IMR-90 (cell line): ENCODE results near the gene SLC6A13. TPM values are rescaled to one million over a fixed set of nuclear protein-coding genes. Genes with fewer than 3 reads are reported as not detected.

ENCODE experiments used
- ATAC-seq: fragments of 200-7000 bp; cut with Tn5 transposase; 2 replicates; pipeline ENCODE4 v1.9.1; 2020; ENCODE audit warnings: low read depth, mild to moderate bottlenecking, moderate library complexity
- BruUV-seq: library from RNA; stranded (reverse); fragments of 400-500 nt; replicated peaks from 2 replicates; lab custom pipeline; 2021; lab: Mats Ljungman, UMichigan
- CTCF ChIA-PET: fragments of 300-600 bp; formaldehyde crosslinking; extraction: SDS; loops from one replicate; lab custom pipeline; 2021; ENCODE audit warnings: antibody characterized with exemption; lab: Yijun Ruan, JAX
- POLR2A ChIA-PET: fragments of 300-600 bp; sonication (Branson Sonifier 250); formaldehyde crosslinking; loops from one replicate; lab custom pipeline; 2022; ENCODE audit warnings: antibody characterized with exemption; ENCODE audit not compliant: unreplicated experiment; lab: Charles Lee
- DNase-seq: peaks from one replicate; pipeline ENCODE4 v3.0.0; 2013
- H2AFZ ChIP-seq: replicated peaks from 2 replicates; pipeline ENCODE3; 2013; ENCODE audit warnings: low read length, mild to moderate bottlenecking; ENCODE audit not compliant: poor library complexity
- H2AK5ac ChIP-seq: 2 replicates; pipeline ENCODE4 v1.6.1; 2013; ENCODE audit warnings: low read depth, low read length, inconsistent platforms
- H2AK9ac ChIP-seq: replicated peaks from 2 replicates; pipeline ENCODE3; 2013; ENCODE audit warnings: mild to moderate bottlenecking, low read depth, low read length, moderate library complexity; ENCODE audit not compliant: poor library complexity
- H2BK120ac ChIP-seq: 2 replicates; pipeline ENCODE4 v1.6.1; 2013; ENCODE audit warnings: low read depth, low read length, inconsistent platforms
- H2BK15ac ChIP-seq: 3 replicates; pipeline ENCODE4 v1.6.1; 2013; ENCODE audit warnings: low read depth, low read length, inconsistent platforms
- H2BK20ac ChIP-seq: 2 replicates; pipeline ENCODE4 v1.6.1; 2013; ENCODE audit warnings: low read depth, mild to moderate bottlenecking, inconsistent platforms, low read length, moderate library complexity
- H2BK5ac ChIP-seq: 2 replicates; pipeline ENCODE4 v1.6.1; 2013; ENCODE audit warnings: mild to moderate bottlenecking, low read depth, low read length, inconsistent platforms; ENCODE audit not compliant: poor library complexity, severe bottlenecking
- H3K14ac ChIP-seq: replicated peaks from 2 replicates; pipeline ENCODE4 v1.6.1; 2013; ENCODE audit warnings: low read depth, low read length, inconsistent platforms
- H3K18ac ChIP-seq: 2 replicates; pipeline ENCODE4 v1.6.1; 2013; ENCODE audit warnings: low read depth, low read length, control low read depth
- H3K23ac ChIP-seq: 2 replicates; pipeline ENCODE4 v1.6.1; 2013; ENCODE audit warnings: low read depth, low read length, inconsistent platforms
- H3K27ac ChIP-seq: 2 replicates; pipeline ENCODE4 v1.5.1; 2013; ENCODE audit warnings: mild to moderate bottlenecking, control low read depth, low read length; ENCODE audit not compliant: insufficient read depth
- H3K27me3 ChIP-seq: 2 replicates; pipeline ENCODE4 v1.6.1; 2013; ENCODE audit warnings: low read length; ENCODE audit not compliant: control insufficient read depth, insufficient read depth
- H3K36me3 ChIP-seq: 2 replicates; pipeline ENCODE4 v1.6.1; 2013; ENCODE audit warnings: low read length, mixed read lengths; ENCODE audit not compliant: control insufficient read depth, insufficient read depth
- H3K4ac ChIP-seq: 2 replicates; pipeline ENCODE4 v1.6.1; 2013; ENCODE audit warnings: low read depth, low read length, inconsistent platforms
- H3K4me1 ChIP-seq: 2 replicates; pipeline ENCODE4 v1.6.1; 2013; ENCODE audit warnings: low read length, mixed read lengths; ENCODE audit not compliant: control insufficient read depth, insufficient read depth
- H3K4me2 ChIP-seq: 2 replicates; pipeline ENCODE4 v1.6.1; 2013; ENCODE audit warnings: low read depth, mild to moderate bottlenecking, control low read depth, low read length, moderate library complexity
- H3K4me3 ChIP-seq: 2 replicates; pipeline ENCODE4 v1.5.1; 2013; ENCODE audit warnings: low read depth, mild to moderate bottlenecking, control low read depth, low read length, moderate library complexity; ENCODE audit not compliant: insufficient read depth
- H3K56ac ChIP-seq: 2 replicates; pipeline ENCODE4 v1.6.1; 2013; ENCODE audit warnings: low read length, inconsistent platforms; ENCODE audit not compliant: insufficient read depth; ENCODE audit errors: extremely low read depth
- H3K79me1 ChIP-seq, 2 experiments: 2 replicates each; pipeline ENCODE4 v1.6.1; 2013; ENCODE audit warnings: low read length in 2 of 2, inconsistent platforms in 1 of 2, low read depth in 1 of 2
- H3K9ac ChIP-seq: 2 replicates; pipeline ENCODE4 v1.6.1; 2013; ENCODE audit warnings: low read depth, low read length, control low read depth
- H3K9me1 ChIP-seq: 2 replicates; pipeline ENCODE4 v1.6.1; 2013; ENCODE audit warnings: low read length, inconsistent platforms; ENCODE audit not compliant: insufficient read depth
- H3K9me3 ChIP-seq: 2 replicates; pipeline ENCODE4 v1.6.1; 2013; ENCODE audit warnings: low read length; ENCODE audit not compliant: control insufficient read depth, insufficient read depth
- H4K20me1 ChIP-seq: 2 replicates; pipeline ENCODE4 v1.6.1; 2013; ENCODE audit warnings: low read length, inconsistent platforms; ENCODE audit not compliant: insufficient read depth
- H4K5ac ChIP-seq: 2 replicates; pipeline ENCODE4 v1.6.1; 2013; ENCODE audit warnings: mild to moderate bottlenecking, low read depth, low read length, control low read depth
- H4K8ac ChIP-seq, 2 experiments: 2 replicates each; pipeline ENCODE4 v1.6.1; 2013; ENCODE audit warnings: low read depth in 2 of 2, low read length in 2 of 2, control low read depth in 1 of 2, inconsistent platforms in 1 of 2
- H4K91ac ChIP-seq: 2 replicates; pipeline ENCODE4 v1.6.1; 2013; ENCODE audit warnings: low read depth, low read length, inconsistent platforms; ENCODE audit not compliant: insufficient read depth
- NFE2L2 ChIP-seq: fragments of 150-350 bp; IDR thresholded peaks from 2 replicates; pipeline ENCODE4 v1.6.1; 2016; ENCODE audit warnings: low read depth, mild to moderate bottlenecking, low read length
- RFX5 ChIP-seq: IDR thresholded peaks from 2 replicates; pipeline ENCODE4 v1.8.0; 2012; ENCODE audit warnings: low read depth, mild to moderate bottlenecking, low read length, moderate library complexity
- WGBS, 2 experiments: methylation state at CpG; one replicate each; pipeline versions ENCODE4 v1.1.5 to v1.1.7; 2013; ENCODE audit warnings: missing lambda C conversion rate in 2 of 2; ENCODE audit not compliant: insufficient read length in 1 of 2; ENCODE audit errors: extremely low coverage in 2 of 2; 5-methylcytosine and 5-hydroxymethylcytosine counted together
- dilution Hi-C: fragments of 300-500 bp; cut with HindIII; formaldehyde crosslinking; loops from one replicate; pipeline ENCODE4 v1.14.3; 2018; ENCODE audit warnings: low sequenced_read_pairs; ENCODE audit not compliant: unreplicated experiment
- in situ Hi-C: fragments of 300-500 bp; cut with MboI; formaldehyde crosslinking; loops from 3 replicates; pipeline ENCODE4 v1.14.3; 2019; ENCODE audit warnings: low sequenced_read_pairs, inconsistent platforms, mixed read lengths
- intact Hi-C: fragments of 100-400 bp; cut with micrococcal nuclease; formaldehyde crosslinking; loops from 2 replicates; pipeline ENCODE4 v1.10.0; 2022
- polyA plus RNA-seq, 3 experiments: library from polyadenylated mRNA; depleted of rRNA; stranded (reverse); fragments of >200 nt; gene quantifications; 2 replicates each; pipeline ENCODE4 v1.2.3, GENCODE V29; 2012; ENCODE audit warnings: low replicate concordance in 1 of 3
- total RNA-seq: library from RNA; depleted of rRNA; stranded (reverse); fragments of >200 nt; gene quantifications from 2 replicates; pipeline ENCODE4 v1.2.3, GENCODE V29; 2012
- TF ChIP-seq, protein P1 (sequence below): conservative IDR thresholded peaks from 2 replicates; pipeline ENCODE4 v1.5.1; 2012; ENCODE audit warnings: mild to moderate bottlenecking, low read depth, low read length, improper control_type of control experiment
- TF ChIP-seq, protein P2 (sequence below): fragments of 150-350 bp; IDR thresholded peaks from 2 replicates; pipeline ENCODE4 v1.6.1; 2016; ENCODE audit warnings: low read depth, mild to moderate bottlenecking, low read length, moderate library complexity, borderline replicate concordance

SLC6A13 gene
- total and polyA plus RNA-seq, 2 of the 4 experiments (the other 2 are of a cell fraction) = under 0.01 to 0.10 TPM

DNA sequence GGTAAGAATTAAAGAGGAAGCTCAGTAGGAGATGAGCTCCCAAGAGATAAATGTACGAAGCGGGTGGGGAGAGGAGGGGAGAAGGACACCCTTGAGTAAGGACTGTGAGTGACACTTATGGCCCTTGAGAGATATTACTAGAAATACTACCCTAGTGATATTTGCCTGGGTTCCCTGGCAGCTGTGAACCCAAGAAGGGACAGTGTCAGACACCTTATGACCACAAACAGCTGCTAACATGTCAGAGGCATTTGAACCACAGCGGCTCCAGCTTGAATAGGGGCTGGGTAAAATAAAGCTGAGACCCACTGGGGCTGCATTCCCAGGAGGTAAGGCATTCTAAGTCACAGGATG, 29.0 kb downstream of the SLC6A13 start:
- H4K91ac ChIP-seq = no peak overlapping the region
- no peak overlapping the region for H3K4ac ChIP-seq
- no peaks in the 10 kb centered on the region for H3K36me3 ChIP-seq
- H3K4me1 ChIP-seq = no peaks in the 10 kb centered on the region
- H2AK5ac ChIP-seq = no peak overlapping the region
- H2AK9ac ChIP-seq = peak overlapping the region; percentile 84
- TF ChIP-seq, protein P1, sequence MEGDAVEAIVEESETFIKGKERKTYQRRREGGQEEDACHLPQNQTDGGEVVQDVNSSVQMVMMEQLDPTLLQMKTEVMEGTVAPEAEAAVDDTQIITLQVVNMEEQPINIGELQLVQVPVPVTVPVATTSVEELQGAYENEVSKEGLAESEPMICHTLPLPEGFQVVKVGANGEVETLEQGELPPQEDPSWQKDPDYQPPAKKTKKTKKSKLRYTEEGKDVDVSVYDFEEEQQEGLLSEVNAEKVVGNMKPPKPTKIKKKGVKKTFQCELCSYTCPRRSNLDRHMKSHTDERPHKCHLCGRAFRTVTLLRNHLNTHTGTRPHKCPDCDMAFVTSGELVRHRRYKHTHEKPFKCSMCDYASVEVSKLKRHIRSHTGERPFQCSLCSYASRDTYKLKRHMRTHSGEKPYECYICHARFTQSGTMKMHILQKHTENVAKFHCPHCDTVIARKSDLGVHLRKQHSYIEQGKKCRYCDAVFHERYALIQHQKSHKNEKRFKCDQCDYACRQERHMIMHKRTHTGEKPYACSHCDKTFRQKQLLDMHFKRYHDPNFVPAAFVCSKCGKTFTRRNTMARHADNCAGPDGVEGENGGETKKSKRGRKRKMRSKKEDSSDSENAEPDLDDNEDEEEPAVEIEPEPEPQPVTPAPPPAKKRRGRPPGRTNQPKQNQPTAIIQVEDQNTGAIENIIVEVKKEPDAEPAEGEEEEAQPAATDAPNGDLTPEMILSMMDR = no peak
- TF ChIP-seq RFX5 (no peak), NFE2L2 (no peak)
- TF ChIP-seq, protein P2, sequence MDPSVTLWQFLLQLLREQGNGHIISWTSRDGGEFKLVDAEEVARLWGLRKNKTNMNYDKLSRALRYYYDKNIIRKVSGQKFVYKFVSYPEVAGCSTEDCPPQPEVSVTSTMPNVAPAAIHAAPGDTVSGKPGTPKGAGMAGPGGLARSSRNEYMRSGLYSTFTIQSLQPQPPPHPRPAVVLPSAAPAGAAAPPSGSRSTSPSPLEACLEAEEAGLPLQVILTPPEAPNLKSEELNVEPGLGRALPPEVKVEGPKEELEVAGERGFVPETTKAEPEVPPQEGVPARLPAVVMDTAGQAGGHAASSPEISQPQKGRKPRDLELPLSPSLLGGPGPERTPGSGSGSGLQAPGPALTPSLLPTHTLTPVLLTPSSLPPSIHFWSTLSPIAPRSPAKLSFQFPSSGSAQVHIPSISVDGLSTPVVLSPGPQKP = no peak
- ChIA-PET POLR2A (no interaction called here), CTCF (no interaction called here)
- no peak overlapping the region for H3K4me2 ChIP-seq
- ATAC-seq = no peak
- DNase-seq = no peak
- no peak overlapping the region for H2BK5ac ChIP-seq
- no peak overlapping the region for H3K9ac ChIP-seq
- in situ Hi-C loops = no loop called here
- dilution Hi-C loops = no loop called here
- H4K20me1 ChIP-seq = no peaks in the 10 kb centered on the region
- no peak overlapping the region for H3K23ac ChIP-seq
- no peak overlapping the region for H2AFZ ChIP-seq
- no peak overlapping the region for H2BK120ac ChIP-seq
- H3K4me3 ChIP-seq = no peak overlapping the region
- H3K27ac ChIP-seq = no peak overlapping the region
- H2BK15ac ChIP-seq = no peak overlapping the region
- H4K8ac ChIP-seq = no peak overlapping the region
- H3K56ac ChIP-seq = no peak overlapping the region
- H3K27me3 ChIP-seq = peaks cover 52% of the 10 kb centered on the region
- no TSS peak for BruUV-seq
- no peak overlapping the region for H4K5ac ChIP-seq
- WGBS, 2 experiments = no CpG with 5 or more reads among the region's 3 CpGs
- H3K79me1 ChIP-seq = no peaks in the 10 kb centered on the region
- H2BK20ac ChIP-seq = no peak overlapping the region
- peaks cover 19% of the 10 kb centered on the region for H3K9me3 ChIP-seq
- intact Hi-C loops = no loop called here
- H3K9me1 ChIP-seq = no peaks in the 10 kb centered on the region
- no peak overlapping the region for H3K18ac ChIP-seq
- no peak overlapping the region for H3K14ac ChIP-seq
